CD4-positive, alpha-beta T cell (primary cell): ENCODE measurements around the gene ATG7. TPM values are rescaled to one million over a fixed set of nuclear protein-coding genes. Genes with fewer than 3 reads are reported as not detected.
"Not testable (repeated sequence)": the region's sequence is repeated elsewhere in the genome, so short reads cannot be mapped to it uniquely, and the experiment has no call there.

Source experiments
- ATAC-seq: fragments of 200-7000 bp; cut with Tn5 transposase; one replicate; pipeline ENCODE4 v1.10.0; 2022; ENCODE audit warnings: mild to moderate bottlenecking; ENCODE audit not compliant: poor library complexity
- CTCF ChIA-PET: fragments of 350-600 bp; sonication (Branson Sonifier 250); formaldehyde crosslinking; loops from one replicate; lab custom pipeline; 2021; ENCODE audit warnings: antibody characterized with exemption, inconsistent platforms; lab: Charles Lee
- POLR2A ChIA-PET: fragments of 350-600 bp; sonication (Branson Sonifier 250); formaldehyde crosslinking; loops from one replicate; lab custom pipeline; 2021; ENCODE audit warnings: antibody characterized with exemption, inconsistent platforms; lab: Charles Lee
- DNase-seq, 14 experiments: peaks; one replicate each; pipeline ENCODE4 v3.0.0-alpha.2; 2013 to 2020; ENCODE audit warnings: mixed read lengths in 2 of 14
- H3K27ac ChIP-seq, 2 donors: one replicate each; pipeline versions ENCODE4 v1.5.1 to v1.7.0; 2013; ENCODE audit warnings: low read length in 2 of 2, low read depth in 1 of 2, mild to moderate bottlenecking in 1 of 2
- H3K27me3 ChIP-seq, 2 experiments: 1 replicate in 1 of 2; 2 replicates in 1 of 2; pipeline versions ENCODE4 v1.6.1 to v1.7.0; 2013; ENCODE audit warnings: low read length in 2 of 2, control low read depth in 1 of 2, mild to moderate bottlenecking in 1 of 2, moderate library complexity in 1 of 2; ENCODE audit not compliant: insufficient read depth in 2 of 2, control insufficient read depth in 1 of 2
- H3K36me3 ChIP-seq: one replicate; pipeline ENCODE4 v1.6.1; 2013; ENCODE audit warnings: low read length, control low read depth; ENCODE audit not compliant: insufficient read depth
- H3K4me1 ChIP-seq: one replicate; pipeline ENCODE4 v1.6.1; 2013; ENCODE audit warnings: low read length, control low read depth; ENCODE audit not compliant: insufficient read depth
- H3K4me3 ChIP-seq: one replicate; pipeline ENCODE4 v1.5.1; 2013; ENCODE audit warnings: mild to moderate bottlenecking, low read length, moderate library complexity
- H3K9me3 ChIP-seq, 2 experiments: 1 replicate in 1 of 2; 2 replicates in 1 of 2; pipeline versions ENCODE4 v1.6.1 to v1.7.0; 2013; ENCODE audit warnings: low read length in 2 of 2, mild to moderate bottlenecking in 2 of 2, control low read depth in 1 of 2, moderate library complexity in 1 of 2; ENCODE audit not compliant: control insufficient read depth in 1 of 2, insufficient read depth in 1 of 2
- H3K27ac Mint-ChIP-seq: one replicate; pipeline ENCODE4 v1.8.0; 2020; ENCODE audit warnings: mixed read lengths
- H3K27me3 Mint-ChIP-seq: one replicate; pipeline ENCODE4 v1.8.0; 2021; ENCODE audit warnings: mixed read lengths
- H3K36me3 Mint-ChIP-seq: one replicate; pipeline ENCODE4 v1.8.0; 2021; ENCODE audit warnings: low read depth, mixed read lengths
- H3K4me1 Mint-ChIP-seq: one replicate; pipeline ENCODE4 v1.8.0; 2021; ENCODE audit warnings: low read depth, mixed read lengths
- H3K4me3 Mint-ChIP-seq: one replicate; pipeline ENCODE4 v1.8.0; 2020; ENCODE audit warnings: mild to moderate bottlenecking, mixed read lengths
- H3K9me3 Mint-ChIP-seq: one replicate; pipeline ENCODE4 v1.8.0; 2020; ENCODE audit warnings: mixed read lengths
- CTCF ChIP-seq: fragments of 200-600 bp; IDR thresholded peaks from one replicate; pipeline ENCODE4 v1.8.0; 2022; ENCODE audit warnings: antibody characterized with exemption, mild to moderate bottlenecking
- intact Hi-C, 2 experiments: fragments of 100-400 bp; cut with DNase I in 1 of 2; cut with micrococcal nuclease in 1 of 2; formaldehyde crosslinking; loops; one replicate each; pipeline versions ENCODE4 v1.15.1 to v1.9.0; 2023 to 2025; cut with DNase I, micrococcal nuclease
- total RNA-seq, 174 experiments: library from RNA in 2 of 174; stranded (reverse) in 2 of 174; gene quantifications; one replicate each; pipeline ENCODE4 v1.2.3 and lab custom pipeline; 2021 to 2026

The ATG7 gene
- total RNA-seq, 2 experiments from 2014 or later: 21.4 to 25.7 TPM

- no peaks in the 10 kb centered on the region for H3K27me3 ChIP-seq
- H3K36me3 Mint-ChIP-seq: peaks cover 3% of the 10 kb centered on the region
- H3K4me1 ChIP-seq: no peaks in the 10 kb centered on the region
- TF ChIP-seq CTCF: no peak
- H3K4me1 Mint-ChIP-seq: no peaks in the 10 kb centered on the region
- no peak overlapping the region for H3K27ac Mint-ChIP-seq
- no peak overlapping the region for H3K4me3 Mint-ChIP-seq
- POLR2A ChIA-PET: no interaction called here
- H3K27ac ChIP-seq: no peak overlapping the region
- CTCF ChIA-PET: no interaction called here
- no peaks in the 10 kb centered on the region for H3K9me3 Mint-ChIP-seq
- no peak for ATAC-seq
- H3K27me3 Mint-ChIP-seq: no peaks in the 10 kb centered on the region
- DNase-seq: no peak
- peaks cover 0 to 7% of the 10 kb centered on the region in 2 experiments for H3K9me3 ChIP-seq
- no peak overlapping the region for H3K4me3 ChIP-seq
- H3K36me3 ChIP-seq: no peaks in the 10 kb centered on the region
- intact Hi-C loops: loop anchor here in 1 of 2 experiments (10.0 kb wide), 1 partner anchor 56 kb away; no protein-coding TSS in a partner anchor
Observed at GRCh38 chr3:11510356-11510755, 238.2 kb downstream of the ATG7 start.

GRCh38 chr3:11511606-11512005 lies 239.4 kb downstream of the ATG7 start:
- DNase-seq, H3K4me3 Mint-ChIP-seq, H3K4me3 ChIP-seq, ATAC-seq, POLR2A ChIA-PET, H3K4me1 ChIP-seq, CTCF ChIA-PET, H3K27ac Mint-ChIP-seq, H3K27ac ChIP-seq, H3K9me3 ChIP-seq, H3K9me3 Mint-ChIP-seq, H3K27me3 ChIP-seq, H3K36me3 ChIP-seq, H3K27me3 Mint-ChIP-seq, H3K36me3 Mint-ChIP-seq, H3K4me1 Mint-ChIP-seq: not testable (repeated sequence)
- intact Hi-C loops: loop anchor here in 1 of 2 experiments (10.0 kb wide), 1 partner anchor 57 kb away; no protein-coding TSS in a partner anchor

GRCh38 chr3:11513125-11513816 lies 241.1 kb downstream of the ATG7 start:
- H3K36me3 Mint-ChIP-seq, ATAC-seq, H3K4me3 Mint-ChIP-seq, POLR2A ChIA-PET, H3K27me3 Mint-ChIP-seq, H3K36me3 ChIP-seq, H3K9me3 ChIP-seq, H3K9me3 Mint-ChIP-seq, H3K27me3 ChIP-seq, H3K4me3 ChIP-seq, H3K4me1 Mint-ChIP-seq, H3K4me1 ChIP-seq, H3K27ac Mint-ChIP-seq, H3K27ac ChIP-seq, DNase-seq: not testable (repeated sequence)
- intact Hi-C loops: loop anchor here in 1 of 2 experiments (10.0 kb wide), 1 partner anchor 58 kb away; no protein-coding TSS in a partner anchor
- CTCF ChIA-PET: interaction anchor here (0.6 kb wide), 1 partner anchor 281 kb away, joined by 4 read pairs; no protein-coding TSS in a partner anchor

- Histone ChIP-seq H3K4me1 (no peaks in the 10 kb centered on the region), H3K27me3 (no peaks in the 10 kb centered on the region), H3K4me3 (no peak overlapping the region), H3K27ac (no peak overlapping the region), H3K9me3 (peaks cover 0 to 7% of the 10 kb centered on the region in 2 experiments), H3K36me3 (no peaks in the 10 kb centered on the region)
- ChIA-PET POLR2A (no interaction called here), CTCF (no interaction called here)
- Mint-ChIP-seq H3K9me3 (no peaks in the 10 kb centered on the region), H3K36me3 (peaks cover 3% of the 10 kb centered on the region), H3K27ac (no peak overlapping the region), H3K27me3 (no peaks in the 10 kb centered on the region), H3K4me1 (no peaks in the 10 kb centered on the region), H3K4me3 (no peak overlapping the region)
- DNase-seq (no peak), ATAC-seq (no peak)
- no peak for TF ChIP-seq CTCF
- intact Hi-C loops: loop anchor here in 1 of 2 experiments (10.0 kb wide), 1 partner anchor 59 kb away; no protein-coding TSS in a partner anchor
Observed at GRCh38 chr3:11513817-11514135, 241.6 kb downstream of the ATG7 start.
